HCT116 (cell line): Measurements from ENCODE around the gene TOLLIP. TPM values are rescaled to one million over a fixed set of nuclear protein-coding genes. Genes with fewer than 3 reads are reported as not detected.

Source experiments
- ATAC-seq: fragments of 200-7000 bp; cut with Tn5 transposase; 2 replicates; pipeline ENCODE4 v1.9.1; 2020; ENCODE audit warnings: mild to moderate bottlenecking, moderate library complexity
- BruUV-seq: library from RNA; stranded (reverse); fragments of 400-500 nt; replicated peaks from 2 replicates; lab custom pipeline; 2021; lab: Mats Ljungman, UMichigan
- CTCF ChIA-PET: fragments of 300-600 bp; sonication (Branson Sonifier 250); formaldehyde crosslinking; loops from one replicate; lab custom pipeline; 2021; ENCODE audit warnings: antibody characterized with exemption; lab: Charles Lee
- POLR2A ChIA-PET: fragments of 300-600, 350-600 bp; sonication (Branson Sonifier 250); formaldehyde crosslinking; loops from one replicate; lab custom pipeline; 2021; ENCODE audit warnings: antibody characterized with exemption; lab: Charles Lee
- RAD21 ChIA-PET, 2 experiments: fragments of 300-600 bp; sonication (Branson Sonifier 250); formaldehyde crosslinking; loops; one replicate each; lab custom pipeline; 2023; ENCODE audit warnings: low total read pairs in 2 of 2; ENCODE audit not compliant: uncharacterized antibody in 2 of 2, unreplicated experiment in 2 of 2, low non-redundant PET in 1 of 2; lab: Charles Lee
- DNase-seq: peaks from one replicate; pipeline ENCODE4 v3.0.0-alpha.2; 2010; ENCODE audit warnings: low read depth, low spot score
- H2AFZ ChIP-seq: fragments of 200-600 bp; shearing (Covaris generic), sonication (generic); 2 replicates; pipeline ENCODE4 v1.6.1; 2017; ENCODE audit warnings: low read depth, mixed run types, mixed read lengths, antibody characterized with exemption, low read length; ENCODE audit not compliant: poor library complexity, severe bottlenecking
- H3K27ac ChIP-seq: 2 replicates; pipeline ENCODE4 v1.5.1; 2012; ENCODE audit warnings: low read depth, low read length
- H3K27me3 ChIP-seq: fragments of 200-600 bp; sonication (generic); 2 replicates; pipeline ENCODE4 v1.6.1; 2016; ENCODE audit warnings: mixed run types, low read length, mixed read lengths; ENCODE audit not compliant: insufficient read depth
- H3K36me3 ChIP-seq, 2 experiments: fragments of 200-500 bp in 1 of 2; fragments of 200-600 bp in 1 of 2; sonication (Bioruptor generic) in 1 of 2; sonication (generic) in 1 of 2; 2 replicates each; pipeline versions ENCODE4 v1.5.1 to v1.6.1; 2014 to 2016; ENCODE audit warnings: low read length in 2 of 2, inconsistent platforms in 1 of 2, mixed read lengths in 1 of 2, mixed run types in 1 of 2; ENCODE audit not compliant: insufficient read depth in 2 of 2, control insufficient read depth in 1 of 2
- H3K4me1 ChIP-seq, 2 experiments: fragments of 200-600 bp in 1 of 2; sonication (generic) in 1 of 2; 2 replicates each; pipeline versions ENCODE4 v1.5.1 to v1.6.1; 2012 to 2017; ENCODE audit warnings: low read length in 2 of 2, inconsistent platforms in 1 of 2, mild to moderate bottlenecking in 1 of 2, mixed read lengths in 1 of 2, mixed run types in 1 of 2, moderate library complexity in 1 of 2; ENCODE audit not compliant: insufficient read depth in 2 of 2, control insufficient read depth in 1 of 2
- H3K4me2 ChIP-seq: fragments of 200-600 bp; sonication (generic); 2 replicates; pipeline ENCODE4 v1.6.1; 2017; ENCODE audit warnings: mixed run types, low read length, mixed read lengths
- H3K4me3 ChIP-seq, 2 experiments: fragments of 200-600 bp in 1 of 2; sonication (generic) in 1 of 2; replicated peaks in 1 of 2; 2 replicates each; pipeline ENCODE4 v1.5.1; 2011 to 2016; ENCODE audit warnings: low read length in 2 of 2, control low read depth in 1 of 2, low read depth in 1 of 2, mild to moderate bottlenecking in 1 of 2, mixed read lengths in 1 of 2, mixed run types in 1 of 2
- H3K79me2 ChIP-seq: fragments of 200-600 bp; sonication (generic); 2 replicates; pipeline ENCODE4 v1.6.1; 2017; ENCODE audit warnings: mild to moderate bottlenecking, mixed run types, low read length, moderate library complexity, mixed read lengths; ENCODE audit not compliant: insufficient read depth
- H3K9ac ChIP-seq: fragments of 200-600 bp; sonication (generic); 2 replicates; pipeline ENCODE4 v1.6.1; 2016; ENCODE audit warnings: low read length, mixed read lengths
- H3K9me2 ChIP-seq: fragments of 200-600 bp; sonication (generic), shearing (Covaris generic); 2 replicates; pipeline ENCODE4 v1.6.1; 2017; ENCODE audit warnings: mixed run types, mild to moderate bottlenecking, moderate library complexity; ENCODE audit not compliant: insufficient read depth
- H3K9me3 ChIP-seq, 2 experiments: fragments of 200-500 bp in 1 of 2; fragments of 200-600 bp in 1 of 2; sonication (Bioruptor generic) in 1 of 2; sonication (generic) in 1 of 2; 2 replicates each; pipeline ENCODE4 v1.6.1; 2014 to 2017; ENCODE audit warnings: low read length in 2 of 2, mixed read lengths in 2 of 2, inconsistent platforms in 1 of 2, low read depth in 1 of 2, mild to moderate bottlenecking in 1 of 2, mixed run types in 1 of 2, moderate library complexity in 1 of 2; ENCODE audit not compliant: control insufficient read depth in 1 of 2, insufficient read depth in 1 of 2
- H4K20me1 ChIP-seq: fragments of 200-600 bp; sonication (generic), shearing (Covaris generic); 2 replicates; pipeline ENCODE4 v1.6.1; 2017; ENCODE audit warnings: mixed run types, mild to moderate bottlenecking, moderate library complexity; ENCODE audit not compliant: insufficient read depth
- CBX3 ChIP-seq: IDR thresholded peaks from 2 replicates; pipeline ENCODE4 v1.6.1; 2012; ENCODE audit warnings: low read depth
- CTCF ChIP-seq, 3 experiments: fragments of 200-600 bp in 1 of 3; sonication (generic) in 1 of 3; IDR thresholded peaks in 2 of 3; conservative IDR thresholded peaks in 1 of 3; 2 replicates each; pipeline ENCODE4 v1.5.1; 2012 to 2017; ENCODE audit warnings: low read depth in 2 of 3, low read length in 2 of 3, antibody characterized with exemption in 1 of 3, borderline replicate concordance in 1 of 3, control low read depth in 1 of 3, mild to moderate bottlenecking in 1 of 3, mixed read lengths in 1 of 3, mixed run types in 1 of 3, moderate library complexity in 1 of 3; ENCODE audit not compliant: insufficient read depth in 1 of 3
- EGR1 ChIP-seq: IDR thresholded peaks from 2 replicates; pipeline ENCODE4 v1.6.1; 2012; ENCODE audit warnings: low read depth
- ELF1 ChIP-seq: IDR thresholded peaks from 2 replicates; pipeline ENCODE4 v1.6.1; 2012; ENCODE audit warnings: low read depth, borderline replicate concordance
- EZH2 ChIP-seq: fragments of 200-600 bp; sonication (generic); IDR thresholded peaks from 2 replicates; pipeline ENCODE4 v1.6.1; 2017; ENCODE audit warnings: antibody characterized with exemption, mixed run types
- EZH2phosphoT487 ChIP-seq: fragments of 200-600 bp; IDR thresholded peaks from 2 replicates; pipeline ENCODE4 v1.6.1; 2018; ENCODE audit warnings: antibody characterized with exemption, borderline replicate concordance
- FOSL1 ChIP-seq: IDR thresholded peaks from 2 replicates; pipeline ENCODE4 v1.6.1; 2012; ENCODE audit warnings: low read depth
- JUND ChIP-seq: IDR thresholded peaks from 2 replicates; pipeline ENCODE4 v1.6.1; 2012
- POLR2A ChIP-seq: IDR thresholded peaks from 2 replicates; pipeline ENCODE4 v1.7.0; 2011; ENCODE audit warnings: borderline replicate concordance; ENCODE audit not compliant: insufficient read depth, insufficient read length; ENCODE audit errors: extremely low read depth
- POLR2AphosphoS5 ChIP-seq: IDR thresholded peaks from 2 replicates; pipeline ENCODE4 v1.6.1; 2011; ENCODE audit warnings: mild to moderate bottlenecking, low read depth, low read length, moderate library complexity
- RAD21 ChIP-seq: IDR thresholded peaks from 2 replicates; pipeline ENCODE4 v1.6.1; 2012; ENCODE audit warnings: low read depth, mild to moderate bottlenecking
- SIN3A ChIP-seq: IDR thresholded peaks from 2 replicates; pipeline ENCODE4 v1.6.1; 2012; ENCODE audit warnings: low read depth
- SP1 ChIP-seq: IDR thresholded peaks from 2 replicates; pipeline ENCODE4 v1.6.1; 2012; ENCODE audit warnings: low read depth
- SRF ChIP-seq: IDR thresholded peaks from 2 replicates; pipeline ENCODE4 v1.6.1; 2012; ENCODE audit warnings: low read depth
- ZFX ChIP-seq: fragments of 450-650 bp; IDR thresholded peaks from 2 replicates; pipeline ENCODE4 v1.6.1; 2017
- ZNF274 ChIP-seq: fragments of 200-500 bp; sonication (Bioruptor generic); IDR thresholded peaks from 2 replicates; pipeline ENCODE4 v1.6.1; 2014; ENCODE audit warnings: mild to moderate bottlenecking, low read depth, low read length, inconsistent platforms
- intact Hi-C: fragments of 100-400 bp; cut with micrococcal nuclease; formaldehyde crosslinking; loops from 2 replicates; pipeline ENCODE4 v1.10.0; 2022
- total RNA-seq: library from RNA; stranded (reverse); gene quantifications from one replicate; pipeline ENCODE4 v1.2.1, GENCODE V29; 2021; ENCODE audit not compliant: unreplicated experiment
- TF ChIP-seq, protein P1 (sequence below): IDR thresholded peaks from 2 replicates; pipeline ENCODE4 v1.6.1; 2012
- TF ChIP-seq, protein P2 (sequence below): IDR thresholded peaks from 2 replicates; pipeline ENCODE4 v1.6.1; 2012

Gene TOLLIP
- total RNA-seq, 1 experiment from 2014 or later = 28.5 TPM

DNA sequence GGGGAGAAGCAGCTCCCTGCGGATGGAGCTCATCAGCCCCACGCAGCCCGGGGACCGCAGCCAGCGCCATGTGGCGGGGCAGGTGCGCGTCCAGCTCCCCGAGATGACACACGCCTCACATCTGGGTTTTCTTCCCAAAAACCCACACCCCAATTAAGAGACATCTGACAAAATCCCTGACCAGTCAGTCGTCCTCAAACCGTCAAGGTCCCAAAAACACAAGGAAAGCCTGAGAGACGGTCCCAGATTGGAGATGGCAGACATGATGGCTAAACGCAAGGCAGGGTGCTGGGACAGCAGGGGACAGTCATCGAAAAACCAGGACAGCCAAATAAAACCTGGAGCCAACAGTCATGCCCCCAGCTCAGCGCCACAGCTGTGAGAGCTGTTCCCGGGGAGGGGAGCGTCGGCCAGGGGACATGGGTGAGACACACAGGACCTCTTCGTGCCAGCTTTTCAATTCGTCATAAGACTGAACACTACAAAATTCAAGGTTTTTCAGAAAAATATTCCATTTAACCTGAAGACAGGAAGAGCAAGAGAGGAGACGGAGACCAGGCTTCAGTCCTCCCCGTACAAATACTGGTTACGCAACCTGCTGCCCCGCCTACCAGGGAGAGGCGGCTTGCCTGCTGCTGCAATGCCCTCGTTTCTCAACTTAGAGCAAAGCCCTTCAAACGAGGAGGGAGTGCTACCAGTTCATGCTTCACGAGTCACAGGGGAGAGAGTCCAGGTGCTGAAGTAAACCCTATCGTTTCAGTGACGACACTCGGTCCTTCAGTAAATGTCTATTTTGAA, 10.5 kb downstream of the TOLLIP start:
- Histone ChIP-seq H3K9me2 (no peaks in the 10 kb centered on the region), H3K36me3 (0 out of 4 replicates have a peak, but pooled peaks cover 0 to 2% of the 10 kb centered on the region in 2 experiments), H4K20me1 (no peaks in the 10 kb centered on the region), H2AFZ (no peak overlapping the region), H3K27ac (no peak overlapping the region), H3K4me1 (peaks cover 0 to 2% of the 10 kb centered on the region in 2 experiments; a peak in 1 of 4 replicates), H3K4me2 (no peak overlapping the region), H3K4me3 (no peak overlapping the region), H3K9me3 (no peaks in the 10 kb centered on the region), H3K9ac (no peak overlapping the region), H3K79me2 (peaks cover 39% of the 10 kb centered on the region), H3K27me3 (no peaks in the 10 kb centered on the region)
- CTCF ChIA-PET = no interaction called here
- no peak for TF ChIP-seq SIN3A
- TF ChIP-seq SP1 = no peak
- TF ChIP-seq ZNF274 = no peak
- TF ChIP-seq, protein P1, sequence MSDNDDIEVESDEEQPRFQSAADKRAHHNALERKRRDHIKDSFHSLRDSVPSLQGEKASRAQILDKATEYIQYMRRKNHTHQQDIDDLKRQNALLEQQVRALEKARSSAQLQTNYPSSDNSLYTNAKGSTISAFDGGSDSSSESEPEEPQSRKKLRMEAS = no peak
- no peak for TF ChIP-seq SRF
- TF ChIP-seq ELF1 = no peak
- TF ChIP-seq CBX3 = no peak
- no peak for TF ChIP-seq ZFX
- TF ChIP-seq EZH2 = no peak
- TF ChIP-seq POLR2AphosphoS5 = no peak
- TF ChIP-seq CTCF (IDR thresholded peaks at IDR 0.05 in 2 of 3, conservative IDR thresholded peaks at IDR 0.05 in 1 of 3; ENCODE audit: borderline replicate concordance in 1 of 3, insufficient read depth in 1 of 3, low read depth in 2 of 3, low read length in 2 of 3) = no peak
- TF ChIP-seq EGR1 = no peak
- no peak for TF ChIP-seq FOSL1
- no peak for TF ChIP-seq RAD21
- TF ChIP-seq JUND = no peak
- TF ChIP-seq, protein P2, sequence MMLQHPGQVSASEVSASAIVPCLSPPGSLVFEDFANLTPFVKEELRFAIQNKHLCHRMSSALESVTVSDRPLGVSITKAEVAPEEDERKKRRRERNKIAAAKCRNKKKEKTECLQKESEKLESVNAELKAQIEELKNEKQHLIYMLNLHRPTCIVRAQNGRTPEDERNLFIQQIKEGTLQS = no peak
- TF ChIP-seq POLR2A = no peak
- no peak for TF ChIP-seq EZH2phosphoT487
- POLR2A ChIA-PET = no interaction called here
- ATAC-seq = no peak
- intact Hi-C loops = no loop called here
- no TSS peak for BruUV-seq
- no peak for DNase-seq
- RAD21 ChIA-PET = no interaction called here
